K562 (cell line): ENCODE data around the gene TMEM132C. TPM values are rescaled to one million over a fixed set of nuclear protein-coding genes. Genes with fewer than 3 reads are reported as not detected.

Experiments
- ATAC-seq: fragments of 200-7000 bp; cut with Tn5 transposase; 3 replicates; pipeline ENCODE4 v1.9.1; 2020; ENCODE audit warnings: moderate library complexity
- BruUV-seq: library from RNA; stranded (reverse); fragments of 400-500 nt; replicated peaks from 2 replicates; lab custom pipeline; 2021; lab: Mats Ljungman, UMichigan
- CTCF ChIA-PET: fragments of 300-600 bp; formaldehyde crosslinking; extraction: SDS; loops from one replicate; lab custom pipeline; 2021; ENCODE audit warnings: low intra/inter-chr PET ratio; lab: Yijun Ruan, JAX
- POLR2A ChIA-PET: fragments of 300-600, 350-650 bp; sonication (Branson Sonifier 250); formaldehyde crosslinking; extraction: SDS; loops from one replicate; lab custom pipeline; 2021; ENCODE audit warnings: antibody characterized with exemption, inconsistent platforms; lab: Yijun Ruan, JAX
- DNase-seq, 4 experiments: peaks; one replicate each; pipeline versions ENCODE4 v3.0.0 to v3.0.0-alpha.2; 2011 to 2018; ENCODE audit warnings: low spot score in 3 of 4, mixed read lengths in 3 of 4; ENCODE audit errors: extremely low read depth in 1 of 4
- FAIRE-seq: peaks from 2 replicates; lab custom pipeline; 2011; peaks lifted over from hg19 to GRCh38; lab: Jason Lieb, UNC
- H2AFZ ChIP-seq: 2 replicates; pipeline ENCODE4 v1.6.0; 2011; ENCODE audit warnings: low read depth, low read length, control low read depth, inconsistent platforms
- H3K27ac ChIP-seq: fragments of 200-600 bp; 3 replicates; pipeline ENCODE4 v1.8.0; 2011; ENCODE audit warnings: low read depth, mild to moderate bottlenecking, control low read depth, inconsistent platforms, low read length, moderate library complexity, mixed read lengths; ENCODE audit errors: extremely low read depth
- H3K27me3 ChIP-seq, 2 experiments: fragments of 300-600 bp in 1 of 2; 2 replicates in 1 of 2; 3 replicates in 1 of 2; pipeline versions ENCODE4 v1.6.0 to v1.8.0; 2011; ENCODE audit warnings: inconsistent platforms in 2 of 2, low read length in 2 of 2, mild to moderate bottlenecking in 1 of 2, mixed read lengths in 1 of 2, moderate library complexity in 1 of 2; ENCODE audit not compliant: control insufficient read depth in 2 of 2, insufficient read depth in 2 of 2
- H3K36me3 ChIP-seq: fragments of 300-600 bp; 3 replicates; pipeline ENCODE4 v1.8.0; 2011; ENCODE audit warnings: mild to moderate bottlenecking, low read length, inconsistent platforms; ENCODE audit not compliant: control insufficient read depth, insufficient read depth
- H3K4me1 ChIP-seq, 2 experiments: fragments of 200-600 bp in 1 of 2; replicated peaks in 1 of 2; 2 replicates in 1 of 2; 3 replicates in 1 of 2; pipeline versions ENCODE4 v1.5.1 to v1.8.0; 2011; ENCODE audit warnings: inconsistent platforms in 2 of 2, low read length in 2 of 2, mild to moderate bottlenecking in 1 of 2, mixed read lengths in 1 of 2, moderate library complexity in 1 of 2; ENCODE audit not compliant: control insufficient read depth in 2 of 2, insufficient read depth in 2 of 2
- H3K4me2 ChIP-seq: 2 replicates; pipeline ENCODE4 v1.6.1; 2011; ENCODE audit warnings: low read length, control low read depth, inconsistent platforms, mixed read lengths; ENCODE audit not compliant: insufficient read depth
- H3K4me3 ChIP-seq: fragments of 200-600 bp; sonication (generic), shearing (Covaris generic); 2 replicates; pipeline ENCODE4 v1.5.1; 2016; ENCODE audit warnings: control low read depth, inconsistent platforms
- H3K79me2 ChIP-seq: fragments of 200-600 bp; 3 replicates; pipeline ENCODE4 v1.8.0; 2011; ENCODE audit warnings: low read length, inconsistent platforms; ENCODE audit not compliant: control insufficient read depth, insufficient read depth
- H3K9ac ChIP-seq, 2 experiments: 2 replicates each; pipeline versions ENCODE4 v1.6.0 to v1.6.1; 2011; ENCODE audit warnings: low read depth in 2 of 2, low read length in 2 of 2, control low read depth in 1 of 2, inconsistent platforms in 1 of 2, mild to moderate bottlenecking in 1 of 2, mixed read lengths in 1 of 2; ENCODE audit not compliant: insufficient read depth in 1 of 2
- H3K9me1 ChIP-seq: one replicate; pipeline ENCODE4 v1.6.0; 2011; ENCODE audit warnings: inconsistent platforms, mild to moderate bottlenecking, low read length, moderate library complexity; ENCODE audit not compliant: control insufficient read depth, insufficient read depth
- H3K9me3 ChIP-seq: replicated peaks from 2 replicates; pipeline ENCODE4 v1.5.1; 2011; ENCODE audit warnings: low read depth, low read length, inconsistent platforms; ENCODE audit not compliant: control insufficient read depth, insufficient read depth
- H4K20me1 ChIP-seq: replicated peaks from 2 replicates; pipeline ENCODE4 v1.6.1; 2011; ENCODE audit warnings: low read length, inconsistent platforms, mixed read lengths; ENCODE audit not compliant: control insufficient read depth, insufficient read depth
- BRF1 ChIP-seq: IDR thresholded peaks from 3 replicates; pipeline ENCODE4 v1.6.1; 2011; ENCODE audit warnings: borderline replicate concordance, mild to moderate bottlenecking; ENCODE audit not compliant: insufficient read length; ENCODE audit errors: extremely low read depth
- CHD4 ChIP-seq: fragments of 200-600 bp; sonication (generic); IDR thresholded peaks from 3 replicates; pipeline ENCODE4 v1.6.1; 2012; ENCODE audit warnings: low read depth, mild to moderate bottlenecking, mixed read lengths, low read length, inconsistent platforms; ENCODE audit not compliant: insufficient read depth, insufficient replicate concordance, poor library complexity, severe bottlenecking
- E2F4 ChIP-seq: sonication (generic); formaldehyde crosslinking; IDR thresholded peaks from 2 replicates; pipeline ENCODE4 v1.8.0; 2022; ENCODE audit warnings: mild to moderate bottlenecking, low read depth, missing genetic modification reagents
- ETV1 ChIP-seq: fragments of 450-650 bp; conservative IDR thresholded peaks from 2 replicates; pipeline ENCODE4 v1.6.1; 2016; ENCODE audit warnings: missing genetic modification characterization, control low read depth, low read depth, missing compliant biosample characterization
- FOXP1 ChIP-seq: sonication (generic); formaldehyde crosslinking; IDR thresholded peaks from 2 replicates; pipeline ENCODE4 v1.8.0; 2022; ENCODE audit warnings: mild to moderate bottlenecking, missing genetic modification reagents
- FUS ChIP-seq: fragments of 200-400 bp; formaldehyde crosslinking; optimal IDR thresholded peaks from 2 replicates; pipeline ENCODE3; 2017; ENCODE audit warnings: low read depth, low read length
- HOXB6 ChIP-seq: fragments of 250-450 bp; sonication (Bioruptor Pico); IDR thresholded peaks from 2 replicates; pipeline ENCODE4 v1.5.1; 2022; ENCODE audit warnings: mild to moderate bottlenecking, borderline replicate concordance
- KDM4B ChIP-seq, 2 experiments: fragments of 450-650 bp in 1 of 2; sonication (generic) in 1 of 2; IDR thresholded peaks; 2 replicates each; pipeline ENCODE4 v1.6.1; 2016 to 2017; ENCODE audit warnings: borderline replicate concordance in 2 of 2, antibody characterized with exemption in 1 of 2, low read depth in 1 of 2, mild to moderate bottlenecking in 1 of 2
- PHF21A ChIP-seq: fragments of 450-650 bp; IDR thresholded peaks from 2 replicates; pipeline ENCODE4 v1.6.1; 2017; ENCODE audit warnings: low read depth, borderline replicate concordance
- SNIP1 ChIP-seq: fragments of 450-650 bp; IDR thresholded peaks from 2 replicates; pipeline ENCODE4 v1.7.1; 2017; ENCODE audit warnings: low read depth, mild to moderate bottlenecking
- SRSF1 ChIP-seq: fragments of 200-400 bp; formaldehyde crosslinking; IDR thresholded peaks from 2 replicates; pipeline ENCODE4 v1.6.1; 2017; ENCODE audit warnings: mild to moderate bottlenecking, low read depth, low read length, moderate library complexity
- TAF9B ChIP-seq: fragments of 450-650 bp; IDR thresholded peaks from 2 replicates; pipeline ENCODE4 v1.6.1; 2018; ENCODE audit warnings: mild to moderate bottlenecking; ENCODE audit not compliant: partially characterized antibody
- ZNF165 ChIP-seq: fragments of 250-450 bp; sonication (Bioruptor Pico); IDR thresholded peaks from 2 replicates; pipeline ENCODE4 v1.4.0; 2020; ENCODE audit warnings: borderline replicate concordance
- ZNF668 ChIP-seq: fragments of 250-450 bp; sonication (Bioruptor Pico); IDR thresholded peaks from 2 replicates; pipeline ENCODE4 v1.8.0; 2022; ENCODE audit warnings: mild to moderate bottlenecking, inconsistent platforms
- WGBS: fragments of 100-300 bp; shearing (Covaris generic); methylation state at CpG from one replicate; pipeline ENCODE4 v1.1.6; 2016; ENCODE audit warnings: low coverage, mixed read lengths; ENCODE audit not compliant: insufficient coverage; ENCODE audit errors: missing lambda C conversion rate; 5-methylcytosine and 5-hydroxymethylcytosine counted together
- in situ Hi-C: fragments of 300-500 bp; cut with MboI; formaldehyde crosslinking; loops from 4 replicates; pipeline ENCODE4 v1.15.0; 2018; ENCODE audit warnings: inconsistent platforms, mixed read lengths
- intact Hi-C: fragments of 100-400 bp; cut with micrococcal nuclease; formaldehyde crosslinking; loops from 2 replicates; pipeline ENCODE4 v1.14.2; 2022
- polyA plus RNA-seq, 8 experiments: library from polyadenylated mRNA; depleted of rRNA in 4 of 8; stranded (reverse) in 5 of 8; unstranded in 3 of 8; fragments of >200 nt; fragmentation: Nextera tagmentation in 2 of 8; fragmentation: Illumina TruSeq in 1 of 8; extraction: Ambion mirVana in 2 of 8; extraction: Trizol in 1 of 8; gene quantifications; 2 replicates each; pipeline versions ENCODE4 v1.2.1 to v1.2.3, GENCODE V29; 2011 to 2014; ENCODE audit warnings: inconsistent platforms in 1 of 8, missing spikeins in 1 of 8
- total RNA-seq, 7 experiments: library from RNA; depleted of rRNA in 6 of 7; stranded (reverse); fragments of >200 nt in 6 of 7; fragmentation: Illumina TruSeq in 2 of 7; extraction: Trizol in 2 of 7; gene quantifications; 2 replicates each; pipeline versions ENCODE4 v1.2.1 to v1.2.3, GENCODE V29; 2011 to 2021; ENCODE audit warnings: low replicate concordance in 1 of 7
- TF ChIP-seq, protein P1 (sequence below): fragments of 250-450 bp; sonication (Bioruptor Pico); IDR thresholded peaks from 2 replicates; pipeline ENCODE4 v1.8.0; 2022; ENCODE audit warnings: inconsistent platforms, mild to moderate bottlenecking, moderate library complexity, borderline replicate concordance

TMEM132C gene
- total and polyA plus RNA-seq, 9 of the 15 experiments (the other 6 are each of a cell fraction or from before 2014, with no cell fraction given), result not detected

GRCh38 chr12:128592220-128592744 is 325.3 kb downstream of the TMEM132C start (continued):
- TF ChIP-seq KDM4B (IDR thresholded peaks at IDR 0.05; ENCODE audit: borderline replicate concordance in 2 of 2, low read depth in 1 of 2), result no peak

DNA sequence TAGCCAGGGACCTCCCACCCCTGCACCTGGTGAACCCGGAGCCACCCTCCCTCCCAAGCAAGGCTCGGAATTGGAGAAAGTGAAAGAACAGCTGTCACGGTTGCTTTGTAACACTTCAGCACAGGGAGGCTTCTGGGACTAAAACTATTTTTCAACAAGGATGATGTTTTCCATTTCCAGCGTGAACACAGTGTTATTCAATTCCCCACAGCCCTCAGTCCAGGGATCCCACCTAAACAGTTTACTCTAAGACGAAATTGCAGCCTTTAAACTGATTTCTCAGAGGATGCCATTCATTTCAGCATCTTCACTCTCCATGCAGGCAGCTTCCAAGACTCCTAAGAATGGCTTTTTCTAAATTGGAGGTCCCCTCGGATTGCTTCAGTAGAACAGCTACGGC is 327.6 kb downstream of the TMEM132C start:
- no peaks in the 10 kb centered on the region; the same call in 1 of the 2 replicates for H4K20me1 ChIP-seq
- H2AFZ ChIP-seq, result no peak overlapping the region
- ChIA-PET CTCF (no interaction called here), POLR2A (no interaction called here)
- H3K27me3 ChIP-seq, result peaks cover 0 to 5% of the 10 kb centered on the region in 2 experiments; a peak in 1 of 5 replicates
- TF ChIP-seq BRF1, result no peak
- no peak for TF ChIP-seq CHD4
- no peak for TF ChIP-seq FOXP1 (CRISPR knock-in tag)
- no peak for TF ChIP-seq TAF9B
- no peak for TF ChIP-seq ETV1 (tag)
- TF ChIP-seq FUS, result no peak
- no peak for TF ChIP-seq E2F4 (CRISPR knock-in tag)
- TF ChIP-seq HOXB6 (CRISPR knock-in tag), result no peak
- no peak for TF ChIP-seq ZNF165 (CRISPR knock-in tag)
- no peak for TF ChIP-seq SRSF1
- TF ChIP-seq SNIP1, result no peak
- no peak for TF ChIP-seq PHF21A
- no peak for TF ChIP-seq ZNF668
- TF ChIP-seq, protein P1, sequence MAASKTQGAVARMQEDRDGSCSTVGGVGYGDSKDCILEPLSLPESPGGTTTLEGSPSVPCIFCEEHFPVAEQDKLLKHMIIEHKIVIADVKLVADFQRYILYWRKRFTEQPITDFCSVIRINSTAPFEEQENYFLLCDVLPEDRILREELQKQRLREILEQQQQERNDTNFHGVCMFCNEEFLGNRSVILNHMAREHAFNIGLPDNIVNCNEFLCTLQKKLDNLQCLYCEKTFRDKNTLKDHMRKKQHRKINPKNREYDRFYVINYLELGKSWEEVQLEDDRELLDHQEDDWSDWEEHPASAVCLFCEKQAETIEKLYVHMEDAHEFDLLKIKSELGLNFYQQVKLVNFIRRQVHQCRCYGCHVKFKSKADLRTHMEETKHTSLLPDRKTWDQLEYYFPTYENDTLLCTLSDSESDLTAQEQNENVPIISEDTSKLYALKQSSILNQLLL, result no peak
- DNase-seq, result no peak
- no peaks in the 10 kb centered on the region for H3K36me3 ChIP-seq
- no peaks in the 10 kb centered on the region for H3K4me1 ChIP-seq
- no peak overlapping the region for H3K4me2 ChIP-seq
- ATAC-seq, result no peak
- H3K9me3 ChIP-seq, result no peaks in the 10 kb centered on the region
- H3K4me3 ChIP-seq, result no peak overlapping the region
- no peak overlapping the region for H3K27ac ChIP-seq
- no peak for FAIRE-seq
- no peaks in the 10 kb centered on the region for H3K79me2 ChIP-seq
- in situ Hi-C loops (no loop called here), intact Hi-C loops (no loop called here)
- no peak overlapping the region; a peak in 1 of 4 replicates for H3K9ac ChIP-seq
- H3K9me1 ChIP-seq, result no peaks in the 10 kb centered on the region
- BruUV-seq, result no TSS peak
- WGBS, result 2% methylated on average over 7 of the region's 7 CpGs
